ENCODE data around the gene GPD1L.
"Not testable (repeated sequence)": the region's sequence is repeated elsewhere in the genome, so short reads cannot be mapped to it uniquely, and the experiment has no call there.

Gene GPD1L

DNA sequence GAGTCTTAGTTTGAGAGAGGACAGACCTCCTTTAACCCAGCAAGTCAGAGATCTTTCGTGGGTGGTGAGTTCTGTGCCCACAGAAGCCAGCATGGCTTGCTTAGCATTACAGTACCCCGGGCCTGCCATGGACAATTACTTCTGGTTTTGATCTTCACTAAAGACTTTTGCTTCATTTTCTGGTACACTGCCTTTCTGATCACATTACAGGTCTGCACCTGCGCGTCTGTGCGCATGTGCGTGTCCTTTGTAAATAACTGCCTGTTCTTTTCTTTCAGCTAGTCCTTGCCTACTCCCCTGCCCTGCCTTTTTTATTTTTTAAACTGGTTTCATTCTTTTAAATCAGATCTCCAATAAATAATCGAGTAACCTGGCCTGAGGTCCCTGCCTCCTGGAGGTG lies 74.9 kb downstream of the GPD1L start:
- no peak for DNase-seq (ENCODE audit: low spot score)

DNA sequence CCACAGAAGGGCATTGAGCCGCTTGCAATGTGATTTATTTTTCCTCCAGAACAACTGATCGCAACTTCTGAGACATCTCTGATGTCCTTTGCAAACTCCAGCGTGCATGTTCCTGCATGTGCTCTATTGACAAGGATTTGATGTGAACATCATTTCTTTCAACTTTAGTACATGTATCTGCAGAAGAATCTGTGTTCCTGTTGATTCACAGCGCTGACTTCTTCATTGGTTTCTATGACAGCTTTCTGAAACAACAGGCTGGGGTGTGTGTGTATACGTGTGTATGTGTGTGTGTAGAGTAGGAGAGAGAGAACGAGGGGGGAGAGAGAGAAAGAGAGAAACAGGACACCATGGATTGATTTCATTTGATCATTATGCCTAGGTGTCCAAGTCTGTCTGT lies 75.4 kb downstream of the GPD1L start:
- DNase-seq (ENCODE audit: low spot score) = no peak

DNA sequence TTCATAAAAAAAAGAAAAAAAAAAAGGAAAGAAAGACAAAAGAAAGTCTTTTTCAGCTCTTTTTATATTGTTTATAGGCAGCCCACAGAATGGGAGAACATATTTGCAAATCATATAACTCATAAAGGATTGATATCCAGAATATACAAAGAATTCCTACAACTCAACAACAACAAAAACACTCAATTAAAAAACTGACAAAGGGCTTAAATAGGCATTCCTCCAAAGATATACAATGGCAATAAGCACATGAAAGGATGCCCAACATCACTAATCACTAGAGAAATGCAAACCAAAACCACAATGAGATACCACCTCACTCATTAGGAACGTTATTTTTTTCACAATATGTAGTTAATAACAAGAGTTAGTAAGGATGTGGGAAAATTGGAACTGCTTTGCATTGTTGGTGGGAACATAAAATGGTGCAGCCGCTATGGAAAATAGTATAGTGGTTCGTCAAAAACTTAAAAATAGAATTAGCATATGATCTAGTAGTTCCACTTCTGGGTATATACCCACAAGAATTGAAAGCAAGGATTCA lies 77.8 kb downstream of the GPD1L start:
- no peak for DNase-seq (ENCODE audit: low spot score)

DNA sequence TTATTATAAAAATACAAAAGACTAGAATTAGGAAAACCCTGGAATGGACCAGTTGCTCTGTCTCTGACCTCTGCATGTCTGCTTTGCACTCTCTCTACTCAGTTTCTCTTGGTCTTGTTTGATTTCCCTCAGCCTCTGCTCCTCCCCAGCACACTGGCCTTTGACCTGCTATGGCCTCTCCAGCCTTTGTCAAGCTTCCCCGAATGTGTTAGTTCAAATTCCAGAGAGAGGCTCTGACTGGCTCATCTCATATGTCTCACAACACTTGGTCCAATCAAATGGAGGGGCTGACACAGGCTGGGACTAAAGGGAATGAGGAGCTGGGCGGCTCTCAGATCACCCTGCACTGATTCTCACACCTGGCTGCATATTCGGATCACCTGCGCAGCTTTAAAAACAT lies 79.7 kb downstream of the GPD1L start:
- no peak for DNase-seq (ENCODE audit: low spot score)

DNA sequence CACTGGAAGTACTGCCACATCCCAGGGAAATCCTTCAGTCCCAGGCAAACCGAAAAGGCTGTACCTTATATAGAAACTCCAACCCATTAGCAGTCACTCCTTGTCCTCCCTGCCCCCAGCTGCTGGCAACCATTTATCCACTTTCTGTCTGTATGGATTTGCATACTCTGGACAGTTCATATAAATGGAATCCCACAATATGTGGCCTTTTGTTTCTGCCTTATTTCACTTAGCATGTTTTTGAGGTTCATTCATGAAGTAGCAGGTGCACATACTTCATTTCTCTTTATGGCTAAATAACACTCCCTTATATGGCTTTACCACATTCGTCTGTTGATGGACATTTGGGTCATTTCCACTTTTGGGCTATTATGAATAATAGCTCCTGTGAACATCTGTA lies 80.5 kb downstream of the GPD1L start:
- no peak for DNase-seq (ENCODE audit: low spot score)

DNA sequence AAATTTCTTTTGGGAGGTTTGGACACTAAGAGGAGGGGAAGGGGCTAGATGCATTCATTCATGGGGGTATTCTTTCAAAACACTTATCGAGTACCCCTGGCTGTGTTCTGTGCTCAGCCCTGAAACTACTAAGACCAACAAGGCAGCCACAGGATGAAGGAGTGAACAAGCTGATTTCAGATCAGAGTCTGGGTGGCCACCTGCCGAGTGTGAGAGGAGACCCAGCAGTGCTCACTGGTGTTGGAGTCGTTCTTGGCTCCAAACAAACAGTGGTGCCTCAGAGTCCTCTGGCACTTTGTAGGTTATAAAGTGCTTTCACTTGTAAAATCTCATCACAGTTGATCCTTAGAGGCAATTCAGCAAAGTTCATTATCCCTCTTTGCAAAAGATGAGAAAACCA lies 83.3 kb downstream of the GPD1L start:
- no peak for DNase-seq (ENCODE audit: low spot score)

DNA sequence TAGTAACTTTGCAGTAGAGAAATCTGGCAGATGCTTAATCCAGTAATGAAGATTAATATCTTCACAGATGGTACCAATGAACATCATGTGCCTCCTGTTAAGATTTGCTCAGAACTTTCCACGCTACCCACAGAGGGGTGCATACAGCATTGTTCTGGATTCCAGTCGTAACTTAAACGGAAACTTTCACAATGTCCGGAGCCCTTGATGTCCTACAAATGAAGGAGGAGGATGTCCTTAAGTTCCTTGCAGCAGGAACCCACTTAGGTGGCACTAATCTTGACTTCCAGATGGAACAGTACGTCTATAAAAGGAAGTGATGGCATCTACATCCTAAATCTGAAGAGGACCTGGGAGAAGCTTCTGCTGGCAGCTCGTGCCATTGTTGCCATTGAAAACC lies 84.1 kb downstream of the GPD1L start:
- not testable (repeated sequence) for DNase-seq (ENCODE audit: low spot score)

DNA sequence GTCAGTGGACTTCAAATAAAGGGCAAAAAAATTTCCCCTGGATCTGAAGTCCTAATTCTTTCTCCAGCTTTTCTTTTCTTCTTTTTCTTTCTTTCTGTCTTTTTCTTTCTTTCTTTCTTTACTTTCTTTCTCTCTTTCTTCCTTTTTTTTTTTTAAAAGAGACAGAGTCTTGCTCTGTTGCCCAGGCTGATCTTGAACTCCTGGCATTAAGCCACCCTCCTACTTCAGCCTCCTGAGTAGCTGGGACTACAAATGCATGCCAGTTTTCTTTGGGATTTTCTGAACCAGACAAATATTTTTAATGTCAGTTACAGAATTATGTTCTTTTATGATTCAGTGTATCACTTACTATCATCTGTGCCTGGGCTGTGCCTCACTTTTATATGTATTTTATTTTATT lies 86.7 kb downstream of the GPD1L start:
- no peak for DNase-seq (ENCODE audit: low spot score)

DNA sequence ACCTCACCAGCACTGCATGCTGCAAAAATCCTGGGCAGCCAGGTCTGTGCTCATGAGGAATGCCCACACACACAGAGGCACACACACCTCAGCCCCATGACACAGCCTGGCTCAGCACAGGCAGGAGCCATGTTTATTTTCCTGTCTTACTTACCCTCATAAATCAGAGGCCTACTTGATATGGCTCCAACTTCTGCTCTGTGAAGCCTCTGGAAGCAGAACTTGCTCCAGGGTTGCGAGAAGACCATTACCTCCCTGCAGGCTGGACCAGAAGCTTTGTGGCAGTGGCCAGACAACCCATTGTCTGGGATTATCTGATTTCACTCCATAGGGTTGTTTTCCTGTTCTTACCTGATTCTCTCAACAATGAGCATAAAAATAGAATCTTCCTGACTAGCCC lies 88.2 kb downstream of the GPD1L start:
- DNase-seq (ENCODE audit: low spot score) = no peak

DNA sequence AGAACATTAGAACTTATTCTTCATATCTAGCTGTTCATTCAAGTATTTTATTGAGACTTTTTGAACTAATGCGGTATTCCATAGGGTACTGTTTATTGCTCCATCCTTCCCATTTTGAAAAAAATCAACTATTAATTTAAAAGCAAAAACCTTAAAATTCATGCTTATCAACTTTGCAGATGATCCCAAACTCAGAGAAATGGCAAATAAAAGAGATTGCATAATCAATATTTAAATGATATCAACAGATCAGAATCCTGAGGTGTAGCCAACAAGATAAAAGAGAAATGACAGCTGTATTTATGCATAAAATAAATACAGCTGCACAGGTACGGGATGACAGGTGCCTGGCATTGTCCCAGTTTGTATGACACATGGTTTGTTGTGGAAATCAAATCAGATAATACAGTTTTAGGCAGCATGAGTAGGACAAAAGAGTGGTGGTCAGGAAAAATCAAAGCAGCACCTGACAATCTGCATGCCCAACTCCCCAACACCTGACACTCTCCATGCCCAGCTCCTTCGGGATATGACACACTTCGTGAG lies 89.6 kb downstream of the GPD1L start:
- DNase-seq (ENCODE audit: low spot score) = no peak

DNA sequence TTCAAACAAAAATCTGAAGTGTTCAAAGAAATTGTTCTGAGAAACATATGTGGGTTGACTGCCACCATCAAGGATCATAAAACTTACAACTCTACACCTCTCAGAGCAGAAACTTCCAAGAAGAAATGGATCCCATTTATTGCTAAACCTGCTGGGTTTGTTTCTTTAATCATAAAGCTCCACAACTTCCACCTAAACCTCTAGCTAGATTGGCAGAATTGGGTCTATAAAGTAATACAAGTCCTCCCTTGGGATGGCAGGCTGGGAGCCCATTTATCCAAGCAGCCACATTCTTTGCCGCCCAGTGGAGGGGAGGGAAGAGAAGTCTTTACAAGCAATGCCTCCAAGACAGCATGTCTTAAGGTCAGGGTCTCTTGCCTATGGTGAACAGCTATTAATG lies 91.6 kb downstream of the GPD1L start:
- no peak for DNase-seq (ENCODE audit: low spot score)

DNA sequence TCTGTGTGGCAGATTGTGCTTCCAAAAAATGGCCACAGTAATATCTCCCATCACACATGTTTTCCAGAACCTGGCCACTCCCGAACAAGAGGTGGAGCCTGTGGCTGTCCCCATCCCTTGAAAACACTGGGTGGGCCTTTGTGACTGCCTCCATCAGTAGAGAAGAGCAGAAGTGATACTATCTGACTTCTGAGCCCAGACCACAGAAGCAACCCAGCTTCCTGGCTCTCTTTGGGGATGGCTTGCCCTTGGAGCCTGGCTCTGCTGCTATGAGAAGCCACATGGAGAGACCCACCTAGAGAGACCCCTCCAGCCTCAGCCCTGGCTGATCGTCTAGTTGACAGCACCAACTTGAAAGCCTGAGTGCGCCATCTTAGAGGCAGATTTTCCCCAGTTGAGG lies 92.3 kb downstream of the GPD1L start:
- DNase-seq (ENCODE audit: low spot score) = no peak

DNA sequence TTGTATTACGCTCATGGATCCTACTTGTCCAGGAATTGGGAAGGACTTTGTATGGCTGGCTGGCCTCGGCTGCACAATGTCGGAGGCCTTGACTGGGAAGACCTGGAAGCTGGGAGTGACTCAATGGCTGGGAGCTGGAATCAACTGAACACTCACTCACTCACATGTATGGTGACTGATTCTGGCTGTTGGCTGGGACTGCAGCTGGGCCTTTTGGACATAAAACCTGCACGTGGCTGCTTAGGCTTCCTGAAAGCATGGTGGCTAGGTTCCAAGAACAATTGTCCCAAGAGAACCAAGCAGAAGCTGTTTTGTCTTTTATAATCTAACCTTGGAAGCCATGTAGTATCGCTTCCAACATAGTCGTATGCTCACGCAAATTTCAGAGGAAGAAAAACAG lies 94.1 kb downstream of the GPD1L start:
- DNase-seq (ENCODE audit: low spot score) = no peak

DNA sequence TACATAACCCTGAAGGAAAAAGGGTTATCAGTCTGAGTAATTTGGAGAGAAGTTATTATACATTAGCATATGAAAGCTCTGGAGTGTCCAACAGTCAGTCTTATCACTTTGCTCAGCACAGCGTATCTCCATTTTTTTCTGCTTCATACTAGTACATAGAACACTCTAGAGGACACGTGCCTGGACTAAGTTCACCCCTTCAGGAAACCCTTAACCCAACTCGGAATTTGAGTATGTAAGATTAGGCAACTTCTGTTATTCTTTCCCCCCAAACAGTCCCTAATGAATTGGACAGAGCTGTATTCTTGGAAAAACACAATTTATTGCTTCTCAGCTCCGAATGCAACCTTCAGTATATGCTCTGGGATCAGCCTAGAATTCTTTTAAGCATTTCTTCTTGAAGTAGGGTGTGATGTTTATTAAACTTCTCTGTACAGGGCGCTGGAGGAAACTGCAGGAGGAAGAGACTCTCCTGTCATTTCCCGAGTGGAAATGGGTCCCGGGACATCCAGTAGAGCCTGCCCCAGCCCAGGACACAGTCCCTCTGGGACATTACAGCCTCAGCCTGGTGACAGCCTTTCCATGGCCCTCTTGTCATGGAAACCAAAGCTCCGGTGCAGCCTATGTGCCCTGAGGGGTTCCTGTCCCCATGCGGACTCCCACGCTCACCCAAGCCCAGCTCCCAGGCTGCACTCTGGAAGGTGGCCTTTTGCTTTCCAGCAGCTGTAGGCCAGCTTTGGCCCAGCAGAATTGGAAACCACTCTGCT lies 94.8 kb downstream of the GPD1L start:
- no peak for DNase-seq (ENCODE audit: low spot score)

DNA sequence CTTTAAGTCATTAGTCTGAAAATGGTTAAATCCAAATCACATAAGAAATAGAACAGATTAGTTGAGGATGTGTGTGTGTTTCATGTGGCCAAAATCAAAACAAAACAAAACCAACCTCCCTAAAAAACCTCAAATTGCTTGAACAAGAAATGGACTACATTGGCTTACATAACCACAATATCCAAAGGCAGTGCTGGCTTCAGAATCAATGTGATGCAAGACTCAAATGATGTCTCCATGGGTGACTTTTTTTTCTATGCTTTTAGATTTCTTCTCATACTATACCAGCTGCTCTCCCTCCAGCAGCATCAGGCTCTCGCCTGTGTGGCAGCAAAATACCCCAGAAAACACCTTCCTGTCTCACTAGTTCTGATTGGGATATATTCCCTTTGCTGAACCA lies 96.1 kb downstream of the GPD1L start:
- DNase-seq (ENCODE audit: low spot score) = no peak

DNA sequence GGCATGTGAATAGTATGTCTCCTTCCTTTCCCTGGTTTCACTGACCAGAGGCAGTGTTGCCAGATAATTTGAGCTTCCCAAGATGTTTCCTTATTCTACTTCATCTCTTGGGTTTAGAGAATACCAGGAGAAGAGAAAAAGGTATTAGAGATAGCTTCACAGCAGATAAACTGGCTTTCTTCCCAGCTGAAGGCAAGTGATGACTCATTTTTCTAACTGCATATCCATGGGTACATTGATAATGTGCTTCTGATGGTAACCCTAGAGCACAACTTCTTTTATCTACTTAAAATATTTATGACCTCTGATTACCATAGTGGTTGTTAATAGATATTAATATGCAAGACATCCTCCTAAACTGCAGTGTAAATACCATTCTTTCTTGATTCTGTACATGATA lies 97.4 kb downstream of the GPD1L start:
- DNase-seq (ENCODE audit: low spot score) = no peak

DNA sequence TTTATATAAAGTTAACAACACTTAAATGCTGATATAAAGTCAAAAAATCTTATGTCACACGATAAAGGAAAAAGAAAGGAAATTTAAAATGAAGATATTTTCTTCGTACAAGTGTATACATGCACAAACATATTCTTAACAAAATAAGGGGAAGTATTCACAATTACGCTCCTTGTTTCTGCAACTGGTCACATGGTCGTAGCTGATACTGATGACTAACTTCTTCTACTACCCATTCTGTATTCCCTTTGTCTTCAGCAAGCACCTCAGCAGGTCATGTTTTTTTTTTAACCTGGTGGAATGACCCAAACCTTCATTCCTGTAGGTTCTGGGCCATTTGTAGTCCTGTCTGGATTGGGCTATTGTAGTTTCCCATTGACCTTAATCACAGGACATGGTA lies 102.0 kb downstream of the GPD1L start:
- no peak for DNase-seq (ENCODE audit: low spot score)

DNA sequence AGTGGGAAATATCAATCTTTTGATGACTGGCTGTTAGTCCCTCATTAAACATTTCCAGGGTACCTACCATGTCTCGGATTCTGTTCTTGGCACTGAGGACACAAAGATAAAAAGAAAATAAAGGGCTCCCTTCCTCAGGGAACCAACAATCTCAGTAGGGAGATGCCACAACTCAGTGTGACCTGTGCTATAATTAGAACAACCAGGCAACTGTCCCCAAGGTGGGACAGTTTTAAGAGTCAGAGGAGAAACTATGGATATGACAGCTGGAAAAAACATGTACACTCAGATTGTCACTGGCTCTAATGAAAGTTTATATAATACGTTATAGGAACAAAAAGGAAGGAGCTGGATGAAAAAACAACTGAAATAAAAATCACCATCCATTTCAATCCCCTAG lies 108.8 kb downstream of the GPD1L start:
- no peak for DNase-seq (ENCODE audit: low spot score)

DNA sequence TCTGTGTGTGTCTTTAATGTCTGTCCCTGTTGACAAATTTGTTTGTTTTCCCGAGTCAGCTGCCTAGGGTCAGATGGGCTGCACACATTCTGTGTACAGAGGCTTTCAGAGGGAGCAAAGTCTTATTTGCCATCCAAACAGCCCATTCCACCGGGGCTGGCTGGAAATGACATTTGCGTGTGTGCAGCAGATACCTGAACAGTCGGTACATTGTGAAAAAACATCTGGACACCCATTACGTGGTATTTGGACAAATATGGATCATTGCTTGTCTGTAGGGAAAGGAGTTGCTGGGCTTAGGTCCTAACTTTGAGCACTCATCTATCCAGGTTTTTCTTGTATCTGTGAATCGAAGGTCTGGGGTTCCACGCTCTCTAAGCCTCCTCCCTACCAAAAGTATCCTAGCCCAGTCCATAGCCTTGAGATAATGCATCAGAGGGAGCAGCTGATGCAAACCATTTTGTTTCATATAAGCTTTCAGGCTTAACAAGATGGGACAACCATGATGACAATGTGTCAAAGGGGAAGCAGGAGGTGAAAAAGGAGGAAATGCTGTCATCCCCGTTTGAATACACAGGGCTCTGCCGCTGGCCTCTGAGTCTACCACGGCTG lies 109.9 kb downstream of the GPD1L start:
- DNase-seq (ENCODE audit: low spot score) = no peak

DNA sequence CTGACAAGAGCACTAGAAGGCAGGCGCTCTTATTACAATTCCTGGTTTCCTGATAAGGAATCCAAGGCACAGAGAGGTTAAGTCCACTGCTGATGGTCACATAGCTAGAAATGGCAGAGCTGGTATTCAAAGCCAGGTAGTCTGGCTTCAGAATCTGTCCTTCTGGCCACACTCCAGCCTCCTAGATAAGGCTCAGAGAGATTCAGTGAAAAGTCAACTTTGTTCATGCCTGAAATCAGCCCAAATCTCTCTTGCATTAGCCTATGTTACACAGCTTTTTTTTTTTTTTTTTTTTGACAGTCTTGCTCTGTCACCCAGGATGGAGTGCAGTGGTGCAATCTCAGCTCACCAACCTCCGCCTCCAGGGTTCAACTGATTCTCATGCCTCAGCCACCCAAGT lies 110.9 kb downstream of the GPD1L start:
- DNase-seq (ENCODE audit: low spot score) = no peak

Data from hematopoietic multipotent progenitor cell treated with erythropoietin and hydrocortisone succinate and interleukin-3 and kit ligand, for 15 days (in vitro differentiated cells).